Dermis microvascular lymphatic vessel endothelial cell (primary cell): Measurements from ENCODE around the gene APBB1IP. TPM values are rescaled to one million over a fixed set of nuclear protein-coding genes. Genes with fewer than 3 reads are reported as not detected.
"Not testable (repeated sequence)": the region's sequence is repeated elsewhere in the genome, so short reads cannot be mapped to it uniquely, and the experiment has no call there.

ENCODE experiments used
- DNase-seq, 2 donors: peaks; one replicate each; pipeline versions ENCODE4 v3.0.0 to v3.0.0-alpha.2; 2010; ENCODE audit warnings: low read depth in 2 of 2
- total RNA-seq: library from RNA; depleted of rRNA; stranded (reverse); fragments of >200 nt; gene quantifications from 2 replicates; pipeline ENCODE4 v1.2.1, GENCODE V29; 2014

Gene APBB1IP
- total RNA-seq, 1 donor from 2014 or later = not detected

GRCh38 chr10:26556748-26557640 is 118.9 kb downstream of the APBB1IP start:
- peak; percentile 7 to 28 for DNase-seq

GRCh38 chr10:26557641-26558014 is 119.5 kb downstream of the APBB1IP start:
- no peak for DNase-seq

- no peak for DNase-seq
These were observed 128.6 kb downstream of the APBB1IP start for GRCh38 chr10:26566525-26567350.

- DNase-seq = no peak
These were observed 129.2 kb downstream of the APBB1IP start for GRCh38 chr10:26567351-26567721.

- DNase-seq = no peak
These were observed 133.5 kb downstream of the APBB1IP start for GRCh38 chr10:26571655-26572054.

- DNase-seq = no peak
These were observed 135.5 kb downstream of the APBB1IP start for GRCh38 chr10:26573674-26574073.

GRCh38 chr10:26574783-26575182 is 136.6 kb downstream of the APBB1IP start:
- DNase-seq = no peak

- not testable (repeated sequence) for DNase-seq
These were observed 140.2 kb downstream of the APBB1IP start for GRCh38 chr10:26578371-26578770.

- no peak for DNase-seq
These were observed 141.3 kb downstream of the APBB1IP start for GRCh38 chr10:26579256-26580063.

GRCh38 chr10:26586211-26586610 is 148.1 kb downstream of the APBB1IP start:
- no peak for DNase-seq

- DNase-seq = no peak
These were observed 150.5 kb downstream of the APBB1IP start for GRCh38 chr10:26588611-26589010.

- not testable (repeated sequence) for DNase-seq
These were observed 151.7 kb downstream of the APBB1IP start for GRCh38 chr10:26589813-26590212.

- no peak for DNase-seq
These were observed 155.8 kb downstream of the APBB1IP start for GRCh38 chr10:26593896-26594295.

- not testable (repeated sequence) for DNase-seq
These were observed 165.1 kb downstream of the APBB1IP start for GRCh38 chr10:26603283-26603682.

GRCh38 chr10:26604320-26605093 is 166.4 kb downstream of the APBB1IP start:
- DNase-seq = not testable (repeated sequence)

GRCh38 chr10:26606389-26606877 is 168.3 kb downstream of the APBB1IP start:
- not testable (repeated sequence) for DNase-seq

- no peak for DNase-seq
These were observed 174.2 kb downstream of the APBB1IP start for GRCh38 chr10:26612151-26612915.
